Activated CD8-positive, alpha-beta T cell treated with anti-CD3 and anti-CD28 coated beads for 36 hours (primary cell): ENCODE results near the gene B3GLCT. TPM values are rescaled to one million over a fixed set of nuclear protein-coding genes. Genes with fewer than 3 reads are reported as not detected.

Experiments
- ATAC-seq: fragments of 200-7000 bp; cut with Tn5 transposase; one replicate; pipeline ENCODE4 v1.10.0; 2021; ENCODE audit warnings: mild to moderate bottlenecking, moderate library complexity
- CTCF ChIA-PET: fragments of 350-600 bp; sonication (Branson Sonifier 250); formaldehyde crosslinking; loops from one replicate; lab custom pipeline; 2021; ENCODE audit warnings: antibody characterized with exemption; lab: Charles Lee
- POLR2A ChIA-PET: fragments of 350-600 bp; sonication (Branson Sonifier 250); formaldehyde crosslinking; loops from one replicate; lab custom pipeline; 2021; ENCODE audit warnings: antibody characterized with exemption; lab: Charles Lee
- DNase-seq: peaks from one replicate; pipeline ENCODE4 v3.0.0-alpha.2; 2020
- H3K27ac Mint-ChIP-seq: one replicate; pipeline ENCODE4 v1.8.0; 2021; ENCODE audit warnings: mild to moderate bottlenecking, mixed read lengths
- H3K27me3 Mint-ChIP-seq: one replicate; pipeline ENCODE4 v1.8.0; 2021; ENCODE audit warnings: mixed read lengths
- H3K36me3 Mint-ChIP-seq: one replicate; pipeline ENCODE4 v1.8.0; 2021; ENCODE audit warnings: low read depth, mixed read lengths
- H3K4me1 Mint-ChIP-seq: one replicate; pipeline ENCODE4 v1.8.0; 2021; ENCODE audit warnings: low read depth, mixed read lengths
- H3K4me3 Mint-ChIP-seq: one replicate; pipeline ENCODE4 v1.8.0; 2021; ENCODE audit warnings: mild to moderate bottlenecking, moderate library complexity, mixed read lengths
- H3K9me3 Mint-ChIP-seq: one replicate; pipeline ENCODE4 v1.8.0; 2021; ENCODE audit warnings: mixed read lengths
- CTCF ChIP-seq: fragments of 200-600 bp; IDR thresholded peaks from one replicate; pipeline ENCODE4 v1.8.0; 2022; ENCODE audit warnings: antibody characterized with exemption, mild to moderate bottlenecking
- intact Hi-C: fragments of 100-400 bp; cut with micrococcal nuclease; formaldehyde crosslinking; loops from one replicate; pipeline ENCODE4 v1.10.0; 2022
- total RNA-seq, 2 experiments: library from RNA; stranded (reverse); gene quantifications; one replicate each; pipeline ENCODE4 v1.2.3, GENCODE V29; 2021

Gene B3GLCT
- total RNA-seq, 2 experiments from 2014 or later: 2.4 to 2.5 TPM

GRCh38 chr13:31380715-31381114 lies 180.9 kb downstream of the B3GLCT start:
- POLR2A ChIA-PET: no interaction called here
- Mint-ChIP-seq H3K4me3 (no peak overlapping the region), H3K9me3 (no peaks in the 10 kb centered on the region), H3K27ac (no peak overlapping the region), H3K27me3 (peaks cover 4% of the 10 kb centered on the region), H3K4me1 (no peaks in the 10 kb centered on the region), H3K36me3 (no peaks in the 10 kb centered on the region)
- DNase-seq: no peak
- no peak for TF ChIP-seq CTCF
- CTCF ChIA-PET: no interaction called here
- no peak for ATAC-seq
- intact Hi-C loops: no loop called here

Other genes with a start within 250 kb of the B3GLCT start
- 100 to 1,000 TPM; 214 TPM for gene HSPH1, start 38.1 kb upstream of the B3GLCT start, total RNA-seq